ENCODE measurements around the gene TTBK2. TPM values are rescaled to one million over a fixed set of nuclear protein-coding genes. Genes with fewer than 3 reads are reported as not detected.
"Not testable (repeated sequence)": the region's sequence is repeated elsewhere in the genome, so short reads cannot be mapped to it uniquely, and the experiment has no call there.

The TTBK2 gene
- total RNA-seq, 2 donors from 2014 or later, result 6.5 to 22.1 TPM

DNA sequence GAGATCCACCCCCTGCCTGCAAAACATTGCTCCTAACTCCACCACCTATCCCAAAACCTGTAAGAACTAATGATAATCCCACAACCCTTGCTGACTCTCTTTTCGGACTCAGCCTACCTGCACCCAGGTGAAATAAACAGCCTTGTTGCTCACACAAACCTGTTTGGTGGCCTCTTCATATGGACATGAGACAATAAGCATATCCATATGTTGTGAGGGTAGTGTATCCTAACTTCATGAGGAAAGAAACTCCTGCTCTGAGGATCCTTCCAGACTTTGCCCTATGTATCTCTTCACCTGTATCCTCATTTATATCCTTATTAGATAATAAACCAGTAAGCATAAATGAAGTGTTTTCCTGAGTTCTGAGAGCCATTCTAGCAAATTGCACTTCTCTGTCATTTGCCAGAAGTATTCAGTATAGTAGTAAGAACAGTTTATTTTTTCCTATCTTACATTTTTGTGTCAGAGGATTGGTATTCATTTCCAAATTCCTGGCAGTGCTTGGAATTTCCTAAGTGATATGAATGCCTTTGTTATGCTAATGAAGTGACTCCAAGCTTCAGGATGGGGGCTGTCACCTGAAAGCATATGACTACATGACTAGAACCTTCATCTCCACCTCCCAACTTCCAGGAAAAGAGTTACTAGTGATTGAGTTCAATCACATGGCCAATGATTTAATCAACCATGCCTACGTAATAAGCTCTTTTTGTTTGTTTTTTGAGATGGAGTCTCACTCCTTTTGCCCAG lies 30.2 kb downstream of the TTBK2 start:
- no peaks in the 10 kb centered on the region for H3K36me3 ChIP-seq (replicated peaks in 1 of 2; ENCODE audit: insufficient read depth in 1 of 2, low read depth in 2 of 2)
- H3K4me3 ChIP-seq, result no peak overlapping the region
- H3K9me3 ChIP-seq, result no peaks in the 10 kb centered on the region
- DNase-seq (peak in 1 of 4 donors; percentile 3), ATAC-seq (no peak)
- no peak overlapping the region for H3K27ac ChIP-seq
- intact Hi-C loops (cut with DNase I), result no loop called here
- no peak for TF ChIP-seq POLR2A (IDR thresholded peaks at IDR 0.05)
- TF ChIP-seq CTCF (IDR thresholded peaks at IDR 0.05), result no peak
- H3K4me1 ChIP-seq, result peaks cover 19% of the 10 kb centered on the region
- 66 to 76% methylated on average over 2 of the region's 2 CpGs for WGBS, 2 donors
- H3K27me3 ChIP-seq, result no peaks in the 10 kb centered on the region

DNA sequence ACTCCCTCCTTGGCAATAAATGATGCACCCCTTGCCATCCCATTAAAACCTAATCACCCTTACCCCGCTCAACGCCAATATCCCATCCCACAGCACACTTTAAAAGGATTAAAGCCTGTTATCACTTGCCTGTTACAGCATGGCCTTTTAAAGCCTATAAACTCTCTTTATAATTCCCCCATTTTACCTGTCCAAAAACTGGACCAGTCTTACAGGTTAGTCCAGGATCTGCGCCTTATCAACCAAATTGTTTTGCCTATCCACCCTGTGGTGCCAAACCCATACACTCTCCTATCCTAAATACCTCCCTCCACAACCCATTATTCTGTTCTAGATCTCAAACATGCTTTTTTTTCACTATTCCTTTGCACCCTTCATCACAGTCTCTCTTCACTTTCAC lies 33.2 kb downstream of the TTBK2 start:
- H3K27ac ChIP-seq; H3K36me3 ChIP-seq (replicated peaks in 1 of 2; ENCODE audit: insufficient read depth in 1 of 2, low read depth in 2 of 2); H3K9me3 ChIP-seq; ATAC-seq; intact Hi-C loops (cut with DNase I); DNase-seq; H3K27me3 ChIP-seq; H3K4me3 ChIP-seq: not testable (repeated sequence)
- H3K4me1 ChIP-seq, result peaks cover 19% of the 10 kb centered on the region
- 93 to 94% methylated on average over 3 of the region's 3 CpGs for WGBS, 2 donors

DNA sequence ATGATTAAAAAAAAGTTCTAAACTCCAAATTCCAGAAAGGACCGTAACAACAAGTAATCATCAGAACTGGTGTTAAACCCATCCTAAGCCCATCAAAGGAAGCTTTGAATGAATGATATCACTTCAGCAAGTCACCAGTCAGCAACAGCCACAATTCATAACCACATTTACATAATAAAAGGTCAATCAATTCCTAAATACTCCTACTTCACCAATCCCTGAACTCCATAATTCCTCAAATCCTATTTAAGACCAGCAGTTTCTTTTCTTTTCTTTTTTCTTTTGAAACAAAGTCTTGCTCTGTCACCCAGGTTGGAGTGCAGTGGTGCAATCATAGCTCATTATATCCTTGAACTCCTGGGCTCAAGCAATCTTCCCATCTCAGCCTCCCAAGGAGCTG lies 40.5 kb downstream of the TTBK2 start:
- H3K27ac ChIP-seq, result no peak overlapping the region
- DNase-seq, result no peak
- 94 to 95% methylated on average over 1 of the region's 1 CpG for WGBS, 2 donors
- no peaks in the 10 kb centered on the region for H3K9me3 ChIP-seq
- H3K36me3 ChIP-seq (replicated peaks in 1 of 2; ENCODE audit: insufficient read depth in 1 of 2, low read depth in 2 of 2), result no peaks in the 10 kb centered on the region
- TF ChIP-seq POLR2A (IDR thresholded peaks at IDR 0.05), result no peak
- TF ChIP-seq CTCF (IDR thresholded peaks at IDR 0.05), result no peak
- intact Hi-C loops (cut with DNase I), result no loop called here
- no peaks in the 10 kb centered on the region for H3K4me1 ChIP-seq
- no peak for ATAC-seq
- no peak overlapping the region for H3K4me3 ChIP-seq
- no peaks in the 10 kb centered on the region for H3K27me3 ChIP-seq

GRCh38 chr15:42879443-42879842 lies 41.1 kb downstream of the TTBK2 start:
- Histone ChIP-seq H3K4me1 (no peaks in the 10 kb centered on the region), H3K4me3 (no peak overlapping the region), H3K36me3 (replicated peaks in 1 of 2; ENCODE audit: insufficient read depth in 1 of 2, low read depth in 2 of 2) (no peaks in the 10 kb centered on the region), H3K27ac (no peak overlapping the region), H3K9me3 (no peaks in the 10 kb centered on the region), H3K27me3 (no peaks in the 10 kb centered on the region)
- DNase-seq, result peak in 2 of 4 donors; percentile 4 to 5
- intact Hi-C loops (cut with DNase I), result no loop called here
- no peak for TF ChIP-seq CTCF (IDR thresholded peaks at IDR 0.05)
- no peak for TF ChIP-seq POLR2A (IDR thresholded peaks at IDR 0.05)
- ATAC-seq, result peak; percentile 35
- 45 to 48% methylated on average over 4 of the region's 4 CpGs for WGBS, 2 donors

GRCh38 chr15:42876224-42876623 lies 44.4 kb downstream of the TTBK2 start:
- no peak for TF ChIP-seq CTCF (IDR thresholded peaks at IDR 0.05)
- TF ChIP-seq POLR2A (IDR thresholded peaks at IDR 0.05), result no peak
- Histone ChIP-seq H3K36me3 (replicated peaks in 1 of 2; ENCODE audit: insufficient read depth in 1 of 2, low read depth in 2 of 2) (no peaks in the 10 kb centered on the region), H3K4me3 (no peak overlapping the region), H3K4me1 (no peaks in the 10 kb centered on the region), H3K27ac (no peak overlapping the region), H3K9me3 (no peaks in the 10 kb centered on the region), H3K27me3 (no peaks in the 10 kb centered on the region)
- ATAC-seq, result no peak
- no peak for DNase-seq
- intact Hi-C loops (cut with DNase I), result no loop called here

Measured in body of pancreas (tissue), 4 donors.